ENCODE data around the gene MNX1. TPM values are rescaled to one million over a fixed set of nuclear protein-coding genes. Genes with fewer than 3 reads are reported as not detected.

MNX1 gene
- total RNA-seq, 1 donor from 2014 or later = not detected

- no peak for DNase-seq (ENCODE audit: extremely low read depth, low read depth, low spot score)
Measured at GRCh38 chr7:157016352-157017041, 6.0 kb upstream of the MNX1 start.

DNA sequence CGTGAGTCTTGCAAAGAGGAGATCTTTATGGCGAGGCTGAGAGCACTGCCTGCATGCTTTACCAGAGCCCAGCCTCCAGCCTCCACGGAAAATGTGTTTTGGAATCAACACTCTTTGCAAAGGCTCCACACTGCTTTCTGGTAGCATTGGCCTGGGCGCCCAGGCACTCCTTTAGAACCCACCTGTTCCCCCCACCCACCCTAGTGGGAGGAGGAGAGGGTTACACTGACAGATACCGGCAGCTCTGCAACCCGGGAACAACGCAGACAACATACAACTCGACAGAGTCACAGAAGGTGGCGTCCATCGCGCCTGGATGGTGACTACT lies 5.5 kb upstream of the MNX1 start:
- DNase-seq (ENCODE audit: extremely low read depth, low read depth, low spot score) = no peak

DNA sequence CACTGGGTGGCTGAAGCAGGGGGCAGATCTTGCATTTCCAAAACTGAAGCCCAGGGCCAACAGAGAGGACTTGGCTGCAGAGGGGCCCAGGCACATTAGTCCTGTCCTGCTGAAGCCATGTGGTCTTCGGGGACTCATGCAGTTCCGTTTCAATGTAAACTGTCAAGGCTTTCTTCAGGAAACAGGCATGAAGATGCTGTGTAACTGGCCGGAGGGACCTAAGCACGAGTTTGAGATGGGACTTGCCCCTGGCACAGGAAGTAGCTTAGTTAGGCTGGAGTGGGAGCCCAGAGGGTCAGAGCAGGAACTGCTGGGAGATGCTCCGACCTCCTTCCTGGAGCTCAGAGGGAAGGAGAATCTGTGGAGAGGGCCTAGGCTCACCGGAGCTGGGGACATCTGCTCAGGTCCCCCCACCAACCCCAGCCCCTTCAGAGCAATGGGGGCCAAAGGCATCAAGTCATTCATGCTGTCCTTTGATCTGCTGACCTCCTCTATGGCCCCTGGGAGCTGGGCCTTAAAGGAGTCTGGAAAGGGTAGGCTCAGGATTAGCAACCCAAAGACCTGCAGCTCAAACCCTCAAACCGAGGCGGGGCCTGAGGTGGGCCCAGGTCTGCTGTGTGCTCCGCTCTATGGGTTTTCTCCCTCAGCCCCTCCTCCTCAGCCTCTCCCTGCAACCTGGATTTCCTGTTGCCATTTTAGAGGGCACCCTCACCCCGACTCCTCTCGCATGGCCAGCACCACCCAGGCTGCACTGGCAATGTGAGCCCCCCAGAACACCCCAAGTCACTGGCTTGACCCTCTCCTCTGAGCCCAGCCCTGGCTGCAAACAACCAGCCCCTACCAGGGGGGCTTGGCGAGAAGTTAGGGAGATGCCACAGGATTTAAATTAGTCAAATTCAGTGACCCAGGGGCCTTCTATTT lies 4.4 kb upstream of the MNX1 start:
- no peak for DNase-seq (ENCODE audit: extremely low read depth, low read depth, low spot score)

DNA sequence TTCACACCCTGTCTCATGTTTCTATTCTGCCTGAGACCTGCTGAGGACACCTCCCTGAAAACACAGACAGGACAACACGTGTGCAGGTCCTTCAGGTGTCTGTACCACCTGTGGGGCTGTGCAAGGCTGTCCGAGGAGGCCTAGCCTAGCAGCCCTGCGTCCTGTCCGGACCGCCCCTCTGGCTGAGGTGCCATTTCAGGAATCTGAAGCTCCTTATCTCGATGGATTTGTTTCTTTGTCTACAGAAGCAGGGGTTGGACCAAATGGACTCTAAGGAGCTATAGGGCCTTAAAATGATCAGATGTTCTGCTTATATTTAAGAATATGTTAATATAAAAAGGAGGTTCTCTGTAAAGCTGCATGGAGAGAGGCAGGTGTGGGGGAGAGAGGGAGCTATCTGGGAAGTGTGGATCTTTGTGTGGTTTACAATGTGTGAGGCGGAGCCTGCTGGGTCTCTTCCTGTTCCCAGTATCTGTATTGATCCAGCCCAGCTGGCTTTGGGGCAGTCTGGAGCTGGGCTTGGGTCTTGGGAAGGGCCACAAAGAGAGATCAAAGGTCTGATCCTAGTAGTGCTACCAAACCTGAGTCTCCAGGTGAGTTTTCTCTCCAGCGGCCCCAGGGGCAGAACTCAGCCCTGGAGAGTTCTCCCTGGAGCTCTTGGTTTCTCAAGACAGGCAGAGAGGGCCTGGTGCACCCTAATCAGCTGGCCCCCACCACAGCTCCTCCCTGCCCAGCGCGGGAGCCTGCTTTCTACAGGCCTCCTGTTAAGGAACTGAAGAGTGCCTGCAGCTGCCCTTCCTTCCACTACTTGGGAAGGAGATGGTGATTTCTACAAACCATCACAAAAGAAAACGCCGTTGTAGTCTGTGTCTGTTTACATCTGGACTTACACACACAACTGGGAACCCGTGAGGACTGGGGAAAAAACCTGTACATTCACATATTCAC lies 3.4 kb upstream of the MNX1 start:
- no peak for DNase-seq (ENCODE audit: extremely low read depth, low read depth, low spot score)

DNA sequence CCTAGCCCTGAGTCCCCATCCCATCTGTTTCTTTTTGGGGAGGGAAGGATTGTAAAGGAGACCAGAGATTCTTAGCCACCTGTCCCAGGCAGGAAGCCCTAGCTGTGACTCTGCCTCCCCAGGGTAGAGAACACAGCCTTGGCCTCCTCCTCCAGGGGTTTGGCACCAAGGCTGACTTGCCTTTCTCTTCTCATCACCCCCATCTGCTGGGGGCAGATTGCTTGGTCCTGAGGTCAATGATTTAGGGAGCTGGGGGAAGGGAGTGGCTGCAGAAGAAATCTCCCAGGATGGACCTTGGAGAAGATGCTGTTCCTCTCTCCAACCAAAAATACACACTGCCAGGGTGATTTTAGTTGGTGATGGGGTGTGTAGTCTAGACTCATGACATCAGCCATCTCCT lies 2.6 kb upstream of the MNX1 start:
- no peak for DNase-seq (ENCODE audit: extremely low read depth, low read depth, low spot score)

DNA sequence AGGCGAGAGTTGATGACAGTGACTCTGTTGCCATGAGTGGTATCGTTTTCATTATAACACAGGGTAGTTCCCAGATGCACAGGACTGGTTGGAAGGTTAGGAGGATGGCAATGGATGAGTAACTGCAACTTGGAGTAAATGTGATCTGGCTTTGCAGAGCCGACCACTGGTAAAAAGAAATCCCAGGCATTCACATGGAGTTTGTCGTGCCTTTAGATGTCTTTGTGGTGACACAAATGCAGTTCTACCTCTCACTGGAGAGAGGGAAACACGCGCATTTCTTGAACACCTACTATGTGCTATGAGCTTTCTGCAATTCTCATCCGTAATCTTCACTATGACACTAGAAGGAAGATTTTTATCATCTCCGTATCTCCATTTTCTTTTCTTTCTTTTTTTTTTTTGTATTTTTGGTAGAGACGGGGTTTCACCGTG lies 1.7 kb upstream of the MNX1 start:
- no peak for DNase-seq (ENCODE audit: extremely low read depth, low read depth, low spot score)

GRCh38 chr7:157011333-157012112 lies 1.1 kb upstream of the MNX1 start:
- no peak for DNase-seq (ENCODE audit: extremely low read depth, low read depth, low spot score)

GRCh38 chr7:157009778-157010587 lies 480 bp downstream of the MNX1 start:
- no peak for DNase-seq (ENCODE audit: extremely low read depth, low read depth, low spot score)

DNA sequence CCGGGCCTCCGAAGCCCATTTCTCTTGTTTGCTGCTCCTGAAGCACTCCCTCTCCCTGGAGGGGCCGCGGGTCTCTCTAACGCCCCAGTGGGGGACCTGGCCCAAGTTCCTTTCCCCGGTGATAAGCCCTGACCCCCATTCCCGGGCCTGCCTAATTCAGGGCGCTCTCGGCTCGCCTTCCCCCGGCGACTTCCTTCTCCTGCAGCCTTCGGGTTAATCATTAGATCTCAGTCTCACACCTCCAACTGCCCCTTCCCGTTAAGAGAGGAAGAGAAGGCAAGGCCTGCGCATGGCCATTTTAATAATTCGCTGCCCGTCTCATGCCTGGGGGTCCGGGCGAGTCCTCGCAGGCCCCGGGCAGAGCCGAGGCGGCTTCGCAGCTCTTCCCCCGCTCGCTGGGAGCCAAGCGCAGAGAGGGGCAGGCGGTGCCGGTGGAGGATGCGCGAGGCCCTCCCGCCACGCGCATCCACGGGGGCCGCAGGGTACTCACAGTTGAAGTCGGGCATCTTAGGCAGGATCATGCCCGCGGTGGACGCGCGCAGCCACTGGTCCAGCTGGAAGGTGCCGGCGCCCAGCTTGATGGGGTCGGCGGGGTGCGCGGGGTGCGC lies 1.2 kb downstream of the MNX1 start:
- no peak for DNase-seq (ENCODE audit: extremely low read depth, low read depth, low spot score)

- DNase-seq (ENCODE audit: extremely low read depth, low read depth, low spot score) = no peak
Measured at GRCh38 chr7:157008206-157009169, 2.0 kb downstream of the MNX1 start.

- no peak for DNase-seq (ENCODE audit: extremely low read depth, low read depth, low spot score)
Measured at GRCh38 chr7:157007470-157008066, 2.9 kb downstream of the MNX1 start.

GRCh38 chr7:157006829-157007469 lies 3.5 kb downstream of the MNX1 start:
- DNase-seq (ENCODE audit: extremely low read depth, low read depth, low spot score) = no peak

DNA sequence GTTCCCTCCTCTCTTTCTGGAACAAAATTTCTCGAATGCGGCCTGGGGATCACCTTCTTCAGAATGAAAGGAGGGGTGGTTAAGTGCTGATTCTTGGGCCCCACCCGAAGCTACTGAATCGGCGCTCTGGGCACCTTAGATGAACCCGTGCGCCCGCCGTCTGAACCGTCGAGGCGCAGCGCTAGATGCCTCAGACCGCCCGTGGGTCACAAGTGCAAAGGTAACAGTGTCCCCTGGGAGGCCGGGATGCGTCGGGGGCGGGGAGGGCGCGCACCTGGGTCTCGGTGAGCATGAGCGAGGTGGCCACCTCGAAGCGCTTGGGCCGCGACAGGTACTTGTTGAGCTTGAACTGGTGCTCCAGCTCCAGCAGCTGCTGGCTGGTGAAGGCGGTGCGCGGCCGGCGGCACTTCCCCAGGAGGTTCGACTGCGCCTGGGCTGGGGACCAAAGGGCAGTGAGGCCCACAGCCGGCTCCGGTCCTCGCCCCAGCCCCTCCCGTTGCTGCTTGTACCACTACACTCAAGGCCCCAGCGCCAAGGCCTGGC lies 4.2 kb downstream of the MNX1 start:
- no peak for DNase-seq (ENCODE audit: extremely low read depth, low read depth, low spot score)

DNA sequence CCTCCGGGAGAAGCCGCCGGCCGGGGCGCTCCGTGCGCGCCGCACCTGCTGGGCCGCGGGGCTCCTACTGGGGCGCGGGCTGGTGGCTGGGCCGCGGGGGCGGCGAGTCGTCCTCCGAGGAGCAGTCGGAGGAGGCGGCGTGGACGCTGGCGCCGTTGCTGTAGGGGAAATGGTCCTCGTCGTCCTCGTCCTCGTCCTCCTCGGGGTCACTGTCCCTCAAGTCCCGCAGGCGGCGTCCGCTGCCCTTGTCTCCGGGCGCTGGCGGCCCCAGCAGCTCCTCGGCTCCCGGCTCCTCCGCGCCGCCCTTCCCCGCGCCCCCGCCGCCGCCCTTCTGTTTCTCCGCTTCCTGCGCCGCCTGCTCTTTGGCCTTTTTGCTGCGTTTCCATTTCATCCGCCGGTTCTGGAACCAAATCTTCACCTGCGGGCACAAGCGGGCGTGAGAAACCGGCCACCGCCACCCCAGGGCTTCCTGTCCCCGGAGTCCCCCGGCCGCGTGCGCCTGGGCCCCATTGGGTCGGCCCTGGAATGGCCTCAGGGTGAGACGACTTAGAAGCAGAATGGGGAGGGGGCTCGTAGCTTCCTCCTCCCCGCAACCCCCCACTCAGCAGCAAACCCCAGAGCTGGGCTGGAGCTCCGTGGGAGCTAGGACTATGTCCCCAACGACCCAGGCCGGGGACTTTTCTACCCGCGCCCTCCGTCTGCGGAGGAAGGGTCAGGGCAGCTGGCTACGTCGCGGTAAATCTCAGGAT lies 4.8 kb downstream of the MNX1 start:
- no peak for DNase-seq (ENCODE audit: extremely low read depth, low read depth, low spot score)

GRCh38 chr7:157004521-157005455 lies 5.7 kb downstream of the MNX1 start:
- DNase-seq (ENCODE audit: extremely low read depth, low read depth, low spot score) = no peak
